ENCODE measurements around the gene LRRC72.
"Not testable (repeated sequence)": the region's sequence is repeated elsewhere in the genome, so short reads cannot be mapped to it uniquely, and the experiment has no call there.

LRRC72 gene

DNA sequence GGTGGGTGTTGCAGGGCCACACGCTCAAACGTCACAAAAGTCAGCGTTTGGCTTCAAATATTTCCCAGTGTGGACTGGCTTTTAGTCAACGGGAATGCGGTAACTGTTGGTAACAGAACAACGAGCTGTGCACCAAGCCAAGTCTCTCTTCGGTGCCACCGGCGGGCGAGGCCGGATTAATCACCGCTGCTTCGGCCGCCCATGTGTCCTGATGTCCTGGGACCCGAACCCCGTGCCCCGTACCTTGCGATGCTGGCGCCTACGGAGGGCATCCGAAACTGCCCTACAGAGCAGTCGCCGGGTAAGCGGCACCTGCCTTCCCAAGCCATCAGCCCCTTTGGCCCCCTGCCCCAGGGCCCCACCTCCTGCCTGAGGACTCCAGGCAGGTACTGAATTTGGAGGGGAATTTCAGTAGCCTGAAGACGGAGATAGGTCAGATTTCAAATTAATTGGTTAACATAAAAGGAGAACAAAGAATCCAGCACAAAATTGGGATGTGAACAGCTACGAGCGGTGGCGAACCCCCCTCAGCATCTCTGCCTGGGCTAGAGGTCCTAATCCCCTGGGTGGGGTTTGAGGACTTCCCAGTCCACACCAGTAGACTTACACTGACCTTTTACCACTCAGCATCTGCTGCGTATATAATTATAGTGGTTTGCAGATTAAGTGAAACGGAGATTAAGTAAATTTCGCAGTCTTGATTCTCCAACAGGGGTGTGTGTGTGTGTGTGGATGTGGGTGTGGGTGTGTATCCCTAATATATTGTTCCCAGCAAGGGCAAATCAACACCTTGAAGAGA, at the start of gene LRRC72:
Gene LRRC72 (plus strand): TSS at position 84 of the 799 bp plus-strand sequence. CDS start 128 bp downstream, at position 212.
- no peak for DNase-seq (ENCODE audit: low spot score)

DNA sequence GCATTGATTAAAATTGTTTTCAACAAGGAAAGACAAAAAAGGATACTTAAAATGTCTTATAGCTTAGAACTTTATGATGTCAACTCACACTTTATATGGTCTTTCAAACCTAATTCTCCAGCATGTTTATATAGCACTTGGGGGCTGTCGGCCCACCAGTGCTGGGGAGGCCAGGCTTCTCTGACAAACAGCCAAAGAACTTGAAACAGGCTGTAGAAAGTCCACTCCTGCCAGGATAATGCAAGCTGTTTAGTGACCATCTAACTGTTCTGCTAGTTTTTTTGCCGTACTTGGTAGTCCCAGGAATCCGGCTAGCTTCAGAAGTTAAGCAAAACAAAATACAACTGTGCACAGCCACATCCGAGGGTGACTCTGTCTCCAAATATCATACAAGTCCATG, 47.5 kb upstream of the LRRC72 start:
- no peak for DNase-seq (ENCODE audit: low spot score)

DNA sequence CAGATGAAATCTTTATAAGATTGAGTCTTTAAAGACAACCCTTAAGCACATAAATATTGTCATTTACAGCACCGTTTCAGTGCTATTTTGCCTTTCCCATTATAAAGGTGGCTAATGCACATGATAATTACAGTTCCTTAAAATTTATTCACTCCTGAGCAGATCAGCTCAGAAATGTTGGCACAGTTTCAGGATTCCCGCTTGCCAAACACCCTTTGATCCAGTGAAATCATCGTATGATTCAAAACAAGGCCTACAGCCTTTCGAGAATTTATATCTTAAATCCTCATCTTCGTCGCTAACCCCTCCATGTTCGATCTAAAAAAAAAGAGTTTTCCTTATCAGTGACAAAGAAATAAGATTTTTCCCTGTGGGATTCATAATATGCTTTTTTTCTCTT, 47.0 kb upstream of the LRRC72 start:
- DNase-seq (ENCODE audit: low spot score) = no peak

DNA sequence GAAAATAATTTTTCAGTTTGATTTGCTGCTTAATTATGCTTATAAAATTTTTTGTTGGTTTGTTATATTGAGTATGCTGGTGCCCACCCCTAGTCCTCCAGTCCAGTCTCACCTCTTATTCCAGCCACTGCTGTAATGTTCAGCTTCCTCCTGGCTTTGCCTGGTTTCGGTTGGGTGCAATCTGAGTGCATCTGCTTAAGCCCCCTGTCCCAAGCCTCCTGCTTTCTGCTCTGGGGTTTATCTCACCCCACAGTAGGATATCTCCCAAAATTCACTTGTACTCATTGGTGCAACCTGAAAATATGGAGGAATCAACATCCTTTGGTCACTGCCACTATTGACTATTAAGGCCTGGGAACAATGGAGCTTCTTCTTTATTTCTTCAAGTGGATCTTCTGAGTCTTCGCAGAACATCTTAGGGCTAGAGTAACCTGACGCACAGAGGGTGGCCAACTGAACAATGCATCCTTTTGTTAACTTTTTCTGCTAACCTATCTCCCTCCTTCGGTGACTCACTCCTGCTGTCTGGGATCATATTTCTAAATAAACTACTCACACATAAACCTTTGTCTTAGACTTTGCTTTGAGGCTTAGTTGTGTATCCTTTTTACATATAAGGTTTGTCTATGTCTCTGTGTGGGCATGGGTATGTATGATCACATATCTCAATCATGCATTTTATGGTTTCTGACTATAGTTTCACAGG, 42.0 kb upstream of the LRRC72 start:
- DNase-seq (ENCODE audit: low spot score) = peak; percentile 50

DNA sequence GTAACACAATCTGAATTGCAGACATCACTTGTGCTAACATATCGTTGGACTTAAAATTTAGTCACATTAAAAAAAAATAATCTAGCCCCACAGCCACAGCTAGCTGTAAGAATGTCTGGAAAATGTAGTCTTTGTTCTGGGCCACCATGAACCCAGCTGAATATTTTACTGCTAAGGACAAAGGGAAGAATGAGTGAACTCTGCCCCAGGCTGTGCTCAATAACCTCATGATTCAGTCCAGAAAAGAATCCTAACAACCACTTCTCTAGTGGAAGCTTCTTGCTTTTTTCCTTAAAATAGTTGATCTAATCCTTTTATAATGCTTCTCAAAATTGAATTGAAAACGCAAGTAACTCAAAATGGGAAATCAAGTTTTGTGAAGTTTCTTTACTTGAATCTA, 35.5 kb upstream of the LRRC72 start:
- DNase-seq (ENCODE audit: low spot score) = no peak

DNA sequence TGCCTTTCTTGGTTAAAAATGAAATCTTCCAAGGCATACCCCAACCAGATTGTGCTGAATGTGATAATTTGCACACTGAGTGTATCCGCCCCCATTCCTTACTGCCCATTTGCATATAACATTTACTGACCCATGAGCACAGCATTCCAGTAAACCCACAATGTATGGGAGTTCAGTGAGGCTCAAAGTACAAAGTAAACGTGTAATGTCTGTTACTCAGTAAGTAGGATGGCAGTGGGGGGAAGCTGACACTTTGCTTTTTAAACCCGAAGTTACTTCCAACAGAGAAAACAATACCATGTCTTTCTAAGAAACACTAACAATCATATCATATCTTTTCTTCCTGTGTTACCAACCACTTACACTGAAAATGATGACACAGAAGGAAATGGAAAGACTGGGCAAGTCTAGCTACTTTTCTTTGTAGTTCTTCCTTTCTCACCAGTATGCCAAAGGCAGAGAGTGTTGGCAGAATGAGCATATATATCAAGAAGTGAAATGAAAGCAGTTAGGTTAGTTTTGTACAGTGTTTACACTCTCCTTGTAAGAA, 34.0 kb upstream of the LRRC72 start:
- peak; percentile 61 for DNase-seq (ENCODE audit: low spot score)

DNA sequence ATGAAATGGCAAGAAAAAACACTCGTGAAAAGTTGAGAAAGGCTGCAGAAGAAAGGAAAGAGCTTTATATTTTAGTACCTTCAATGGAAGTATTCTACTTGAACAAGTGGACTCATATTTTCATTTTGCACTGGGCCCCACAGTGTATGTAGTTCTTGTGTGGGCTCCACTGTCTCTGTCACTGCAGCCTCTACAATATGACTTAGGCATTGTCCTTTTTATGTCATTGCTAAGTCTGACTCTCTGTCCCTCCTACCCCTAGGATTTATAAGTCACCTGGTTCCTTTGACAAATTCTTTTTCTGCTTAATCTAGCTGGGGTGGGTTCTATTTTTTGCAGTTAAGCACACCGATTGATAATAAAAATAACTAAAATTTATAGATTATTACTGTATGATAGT, 33.4 kb upstream of the LRRC72 start:
- DNase-seq (ENCODE audit: low spot score) = no peak

DNA sequence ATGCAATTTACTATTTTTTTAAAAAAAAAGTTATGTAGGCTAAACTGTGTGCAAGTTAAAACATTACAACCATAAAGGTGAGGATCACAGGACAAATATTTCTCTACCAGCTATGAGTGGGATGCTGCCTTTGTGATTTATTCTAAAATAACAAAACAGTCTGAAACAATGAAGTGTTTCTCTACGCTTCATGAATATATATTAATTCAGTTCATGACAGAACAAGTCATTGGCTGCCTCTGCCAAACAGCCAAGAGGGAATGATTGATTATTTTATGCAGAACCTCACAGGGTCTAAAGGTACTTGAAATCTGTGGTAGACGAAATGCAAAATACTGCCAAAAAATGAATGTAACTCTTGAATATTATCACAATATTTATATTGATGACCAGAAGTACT, 32.1 kb upstream of the LRRC72 start:
- no peak for DNase-seq (ENCODE audit: low spot score)

DNA sequence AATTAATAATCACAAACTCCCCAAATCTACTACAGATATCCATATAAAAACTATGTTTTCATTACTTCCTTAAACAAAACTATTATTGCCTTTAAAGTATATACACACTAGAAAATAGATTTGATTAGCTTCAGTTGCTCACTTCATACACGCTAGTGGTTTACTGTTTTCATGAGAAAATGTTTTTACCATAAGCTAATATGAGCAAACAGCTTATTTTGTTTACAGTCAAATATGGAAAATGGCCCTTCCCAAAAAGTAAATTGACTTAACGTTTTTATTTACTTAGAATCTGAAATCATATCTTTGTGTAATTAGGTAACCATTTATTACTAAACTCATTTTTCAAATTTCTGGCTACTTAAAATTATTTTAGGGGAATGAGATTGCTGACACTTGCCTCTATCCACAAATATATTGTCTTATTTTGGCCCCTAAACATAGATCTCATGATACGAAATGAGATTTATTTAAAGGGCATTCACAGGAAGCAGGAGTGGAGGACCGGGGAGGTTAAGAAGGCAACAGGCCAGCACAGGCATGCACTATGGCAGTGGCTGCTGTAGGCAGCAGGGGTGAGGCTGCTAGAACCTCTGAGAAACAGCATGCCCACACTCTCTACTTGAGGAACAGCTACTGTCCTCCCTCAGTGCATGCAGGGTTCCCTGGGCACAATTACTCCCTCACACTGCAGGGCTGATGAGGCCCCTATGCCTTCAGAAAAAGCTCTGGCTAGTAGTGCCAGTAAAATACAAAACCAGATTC, 31.5 kb upstream of the LRRC72 start:
- DNase-seq (ENCODE audit: low spot score) = no peak

DNA sequence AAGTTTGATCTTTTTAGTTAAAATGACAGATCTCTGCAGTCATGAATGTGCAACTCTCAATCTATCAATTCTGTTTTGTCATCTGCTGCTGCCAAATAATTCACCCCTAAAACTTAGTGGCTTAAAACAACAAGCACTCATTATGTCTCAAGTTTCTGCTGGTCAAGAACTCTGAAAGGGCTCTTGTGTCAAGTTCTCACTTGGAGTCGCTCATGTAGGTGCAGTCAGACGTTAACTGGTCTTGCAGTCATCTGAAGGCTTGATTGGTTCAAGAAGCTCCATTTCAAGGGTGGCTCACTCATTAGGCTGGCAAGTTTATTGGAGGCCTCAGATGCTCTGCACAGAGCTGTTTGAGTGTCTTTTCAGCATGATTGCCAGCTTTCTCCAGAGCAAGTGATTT, 28.5 kb upstream of the LRRC72 start:
- DNase-seq (ENCODE audit: low spot score) = no peak

DNA sequence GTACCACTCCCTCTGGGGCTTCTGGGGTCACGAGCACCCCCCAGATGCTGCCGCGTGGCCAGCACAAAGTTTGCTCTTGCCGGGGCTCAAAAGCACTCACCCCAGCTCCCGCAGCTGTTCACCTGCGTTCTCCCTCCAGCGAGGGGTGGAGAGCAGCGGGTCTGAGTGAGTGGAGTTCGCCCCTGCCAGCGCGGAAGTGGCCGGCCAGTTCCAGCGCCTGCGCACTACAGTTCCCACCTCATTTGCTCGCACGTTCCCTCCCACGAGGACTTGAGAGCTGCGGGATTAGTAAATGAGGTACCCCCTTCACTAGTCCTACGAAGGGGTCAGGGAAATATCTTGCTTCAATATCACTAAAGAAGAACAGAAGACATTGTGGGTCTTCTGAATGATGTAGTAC, 24.3 kb upstream of the LRRC72 start:
- no peak for DNase-seq (ENCODE audit: low spot score)

DNA sequence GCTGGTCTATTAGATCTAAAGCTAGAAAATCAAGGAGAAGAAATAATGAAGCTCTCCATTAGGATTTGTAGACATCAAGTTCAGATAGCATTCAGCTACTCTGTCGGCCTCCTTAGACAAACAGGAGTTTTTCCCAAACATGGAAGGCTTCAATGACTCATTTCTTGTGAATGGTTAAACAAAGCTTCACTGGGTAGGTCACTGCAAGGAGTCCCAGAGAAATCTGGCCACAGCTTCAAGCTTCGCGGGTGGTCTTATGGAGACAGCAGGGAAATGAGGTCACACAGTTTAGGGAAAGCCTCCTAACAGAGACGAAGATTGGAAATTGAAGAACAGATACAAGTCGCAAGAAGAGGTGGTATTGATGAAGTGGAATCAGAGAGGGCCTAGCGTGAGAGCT, 22.6 kb upstream of the LRRC72 start:
- no peak for DNase-seq (ENCODE audit: low spot score)

DNA sequence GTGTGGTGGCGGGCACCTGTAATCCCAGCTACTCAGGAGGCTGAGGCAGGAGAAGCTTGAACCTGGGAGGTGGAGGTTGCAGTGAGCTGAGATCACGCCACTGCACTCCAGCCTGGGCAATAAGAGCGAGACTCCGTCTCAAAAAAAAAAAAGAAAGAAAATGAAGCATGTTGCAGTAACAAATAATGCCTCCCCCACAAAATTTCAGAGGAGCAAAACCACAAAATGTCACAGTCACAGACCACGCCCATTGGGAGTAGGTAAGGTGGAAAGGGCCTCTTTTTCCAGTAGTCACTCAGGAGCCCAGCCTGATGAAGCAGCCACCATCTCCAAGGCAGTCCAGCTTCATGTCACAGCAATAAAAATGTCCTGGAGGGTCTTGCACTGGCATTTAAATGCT, 20.2 kb upstream of the LRRC72 start:
- not testable (repeated sequence) for DNase-seq (ENCODE audit: low spot score)

DNA sequence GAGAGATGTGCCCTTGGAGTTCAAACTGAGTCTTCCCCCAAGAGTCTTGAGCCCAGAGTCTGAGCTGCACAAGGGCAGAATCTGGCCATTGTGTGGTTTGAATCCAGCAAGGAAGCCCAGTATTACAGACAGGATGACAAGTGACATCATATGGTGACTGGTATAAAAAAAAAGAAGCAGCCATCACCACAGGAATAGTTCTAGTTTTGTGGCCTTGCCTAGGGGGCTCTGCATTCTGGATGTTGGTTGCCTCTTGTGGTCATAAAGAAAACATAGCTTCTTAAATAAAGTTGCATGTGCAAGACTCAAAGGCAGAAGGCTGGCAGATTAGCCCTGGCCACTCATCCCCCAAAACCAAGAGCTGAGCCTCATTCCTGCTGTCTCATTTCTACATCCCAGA, 16.8 kb upstream of the LRRC72 start:
- DNase-seq (ENCODE audit: low spot score) = no peak

DNA sequence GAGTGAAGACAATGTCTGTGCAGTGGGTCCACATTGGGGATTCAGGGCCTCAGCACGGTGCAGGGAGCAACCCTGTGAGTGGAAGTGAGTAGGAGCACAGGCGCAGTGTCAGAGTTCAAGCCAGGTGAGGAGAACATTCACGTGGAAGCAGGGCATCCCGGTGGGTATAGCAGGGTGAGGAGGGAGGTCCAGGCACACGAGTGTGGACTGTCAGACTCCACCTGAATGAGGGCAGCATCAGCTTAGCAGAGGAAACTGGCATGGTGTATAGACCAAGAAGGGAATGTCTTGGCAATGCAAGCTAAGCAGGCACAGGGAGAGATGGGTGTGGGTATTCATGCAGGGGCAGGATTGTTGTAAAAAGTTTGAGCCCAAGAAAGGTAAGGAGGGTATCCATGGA, 15.3 kb upstream of the LRRC72 start:
- DNase-seq (ENCODE audit: low spot score) = no peak

DNA sequence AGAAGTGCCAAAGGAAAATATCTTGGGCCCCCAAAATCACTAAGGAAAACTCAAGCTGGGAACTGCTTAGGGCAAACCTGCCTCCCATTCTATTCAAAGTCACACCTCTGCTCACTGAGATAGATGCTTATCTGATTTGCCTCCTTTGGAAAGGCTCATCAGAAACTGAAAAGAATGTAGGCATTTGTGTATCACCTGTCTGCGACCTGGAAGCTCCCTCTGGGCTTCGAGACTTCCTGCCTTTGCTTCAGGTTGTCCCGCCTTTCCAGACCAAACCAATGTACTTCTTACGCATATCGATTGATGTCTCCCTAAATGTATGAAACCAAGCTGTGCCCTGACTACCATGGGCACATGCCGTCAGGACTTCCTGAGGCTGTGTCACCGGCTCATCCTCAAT, 14.5 kb upstream of the LRRC72 start:
- DNase-seq (ENCODE audit: low spot score) = no peak

DNA sequence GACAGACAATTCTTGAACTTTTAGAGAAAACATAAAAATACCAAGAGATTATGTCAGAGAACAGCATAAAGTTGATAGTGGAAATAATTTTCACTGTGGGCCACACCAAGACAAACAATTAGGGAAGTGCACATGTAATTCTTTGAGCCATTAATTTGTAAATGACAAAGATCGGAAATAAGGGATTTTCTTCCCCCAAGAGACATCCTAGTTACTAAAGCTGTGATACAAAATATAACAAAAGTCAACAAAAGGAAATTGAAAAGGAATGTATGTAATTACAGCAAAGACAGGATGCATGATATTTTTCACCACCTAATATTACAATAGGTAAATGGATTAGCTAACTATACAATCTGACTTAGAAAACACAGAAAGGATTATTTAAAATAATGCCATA, 12.4 kb upstream of the LRRC72 start:
- DNase-seq (ENCODE audit: low spot score) = no peak

DNA sequence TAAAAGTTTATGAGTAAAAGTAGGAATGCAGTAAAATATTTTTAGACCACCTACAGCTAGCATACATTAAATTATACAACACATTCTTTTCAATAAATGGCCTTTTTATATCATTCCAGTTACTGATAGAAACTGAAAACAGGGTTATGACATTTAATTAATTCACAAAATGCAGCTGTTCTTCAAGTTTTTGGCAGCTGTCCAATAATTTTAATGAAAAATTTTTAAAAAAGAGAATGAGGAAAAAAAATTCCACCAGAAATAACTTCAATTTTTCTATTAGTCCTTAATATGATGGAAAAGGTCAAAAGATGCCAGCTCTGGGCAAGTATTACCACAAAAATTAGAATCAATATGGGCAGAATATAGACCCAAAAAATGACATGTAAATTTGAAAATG, 11.9 kb upstream of the LRRC72 start:
- no peak for DNase-seq (ENCODE audit: low spot score)

DNA sequence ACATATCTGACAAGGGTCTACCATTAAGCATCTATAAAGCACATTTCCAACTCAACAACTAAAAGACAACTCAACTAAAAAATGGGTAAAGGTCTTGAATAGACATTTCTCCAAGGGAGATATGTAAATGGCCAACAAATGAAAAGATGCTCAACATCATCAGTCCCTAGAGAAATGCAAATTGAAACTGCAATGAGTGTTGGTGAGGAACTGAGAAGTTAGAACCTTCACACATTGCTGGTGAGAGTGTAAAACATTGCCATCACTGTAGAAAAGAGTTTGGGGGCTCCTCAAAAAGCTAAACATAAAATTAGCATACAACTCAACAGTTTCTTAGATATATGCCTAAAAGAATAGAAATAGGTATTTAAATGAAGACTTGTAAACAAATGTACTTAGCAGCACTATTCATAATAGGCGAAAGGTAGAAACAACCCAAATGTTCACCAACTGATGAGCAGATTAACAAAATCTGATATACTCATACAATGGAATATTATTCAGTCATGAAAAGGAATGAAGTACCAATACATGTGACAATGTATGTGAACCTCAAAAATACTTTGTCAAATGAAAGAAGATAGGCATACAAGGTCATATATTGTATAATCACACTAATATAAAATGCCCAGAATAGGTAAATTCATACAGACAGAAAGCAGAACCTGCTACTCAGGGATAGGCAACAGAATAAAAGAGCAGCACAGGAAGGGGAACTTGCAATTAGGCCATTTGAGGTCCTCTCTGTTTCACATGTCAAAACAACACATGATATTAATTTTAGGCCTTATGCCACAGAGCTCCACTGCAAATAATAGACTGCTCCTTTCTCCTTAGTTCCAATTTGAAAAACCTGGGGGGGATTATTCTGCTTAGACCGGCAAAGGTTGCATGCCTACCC, 10.6 kb upstream of the LRRC72 start:
- DNase-seq (ENCODE audit: low spot score) = no peak

DNA sequence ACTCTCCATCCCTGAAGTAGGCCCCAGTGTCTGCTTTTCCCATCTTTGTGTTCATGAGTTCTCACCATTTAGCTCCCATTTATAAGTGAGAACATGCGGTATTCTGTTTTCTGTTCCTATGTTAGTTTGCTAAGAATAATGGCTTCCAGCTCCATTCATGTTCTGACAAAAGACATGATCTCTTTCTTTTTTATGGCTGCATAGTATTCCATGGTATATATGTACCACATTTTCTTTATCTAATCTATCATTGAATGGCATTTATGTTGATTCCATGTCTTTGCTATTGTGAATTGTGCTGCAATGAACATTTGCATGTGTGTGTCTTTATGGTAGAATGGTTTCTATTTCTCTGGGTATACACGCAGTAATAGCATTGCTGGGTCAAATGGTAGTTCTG, 6.6 kb upstream of the LRRC72 start:
- not testable (repeated sequence) for DNase-seq (ENCODE audit: low spot score)

DNA sequence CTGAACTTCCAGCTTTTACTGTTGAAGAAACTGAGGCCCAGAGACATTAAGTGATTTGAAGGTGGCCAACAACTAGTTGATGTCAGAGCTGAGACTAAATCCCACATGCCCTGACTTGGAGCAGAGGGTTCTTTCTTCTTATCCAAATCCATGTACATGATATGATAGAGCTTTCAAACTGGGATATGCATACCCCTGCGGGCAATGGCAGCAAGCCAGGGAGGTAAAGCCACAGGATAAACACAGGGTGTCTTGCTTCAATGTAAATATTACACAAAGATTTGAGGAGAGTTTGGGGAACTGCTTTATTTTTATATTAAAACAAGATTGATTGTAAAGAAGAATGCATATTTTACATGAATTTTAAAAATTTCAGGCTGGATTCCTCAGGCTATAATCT, 2.3 kb upstream of the LRRC72 start:
- no peak for DNase-seq (ENCODE audit: low spot score)

DNA sequence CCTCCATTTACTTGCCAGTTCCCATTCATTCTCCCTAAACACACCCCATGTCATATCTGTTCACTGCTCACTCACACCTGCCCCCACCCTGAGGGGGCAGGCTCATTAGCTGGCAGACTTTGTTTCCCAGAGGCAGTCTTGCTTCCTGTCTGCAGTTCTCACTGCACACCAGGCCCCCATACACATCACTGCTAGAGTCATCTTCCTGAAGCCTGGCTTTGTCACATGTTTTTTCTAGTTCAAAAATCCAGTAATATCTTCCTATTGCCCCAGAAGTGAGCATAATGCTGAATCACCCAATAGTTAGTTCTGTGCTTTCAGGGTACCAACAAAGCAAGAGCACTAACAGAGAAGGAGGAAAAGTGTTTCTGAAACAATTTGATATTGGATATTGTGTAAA, 1.9 kb downstream of the LRRC72 start:
- no peak for DNase-seq (ENCODE audit: low spot score)
